Spleen (tissue), 11 donors: Measurements from ENCODE around the gene RPS6KA6. TPM values are rescaled to one million over a fixed set of nuclear protein-coding genes. Genes with fewer than 3 reads are reported as not detected.
A peak's percentile ranks its signal among the peaks of the same experiment; 100 is the strongest.

ENCODE experiments used
- DNase-seq: peaks from one replicate; pipeline ENCODE4 v3.0.0-alpha.2; 2020
- H3K27ac ChIP-seq, 8 donors: fragments of 200-600 bp; sonication (generic) in 7 of 8; 1 replicate in 4 of 8; 2 replicates in 4 of 8; pipeline versions ENCODE4 v1.5.0 to v1.8.0; 2016 to 2021; ENCODE audit warnings: inconsistent platforms in 4 of 8, mild to moderate bottlenecking in 4 of 8, moderate library complexity in 1 of 8
- H3K27me3 ChIP-seq, 7 donors: fragments of 200-600 bp; sonication (generic) in 6 of 7; replicated peaks in 1 of 7; 1 replicate in 4 of 7; 2 replicates in 3 of 7; pipeline versions ENCODE4 v1.5.0 to v1.8.0; 2016 to 2021; ENCODE audit warnings: inconsistent platforms in 3 of 7, mild to moderate bottlenecking in 1 of 7
- H3K36me3 ChIP-seq, 6 donors: fragments of 200-600 bp; sonication (generic) in 5 of 6; 1 replicate in 4 of 6; 2 replicates in 2 of 6; pipeline versions ENCODE4 v1.5.0 to v1.8.0; 2016 to 2021; ENCODE audit warnings: inconsistent platforms in 2 of 6
- H3K4me1 ChIP-seq, 6 donors: fragments of 200-600 bp; sonication (generic) in 5 of 6; 1 replicate in 3 of 6; 2 replicates in 3 of 6; pipeline versions ENCODE4 v1.5.0 to v1.8.0; 2016 to 2021; ENCODE audit warnings: inconsistent platforms in 3 of 6
- H3K4me3 ChIP-seq, 8 donors: fragments of 200-600 bp; sonication (generic) in 7 of 8; 1 replicate in 4 of 8; 2 replicates in 4 of 8; pipeline versions ENCODE4 v1.5.0 to v1.8.0; 2016 to 2021; ENCODE audit warnings: inconsistent platforms in 4 of 8, mild to moderate bottlenecking in 4 of 8, moderate library complexity in 2 of 8
- H3K9me3 ChIP-seq, 8 donors: fragments of 200-600 bp; sonication (generic) in 7 of 8; 1 replicate in 4 of 8; 2 replicates in 4 of 8; pipeline versions ENCODE4 v1.5.0 to v1.8.0; 2016 to 2021; ENCODE audit warnings: inconsistent platforms in 4 of 8
- CTCF ChIP-seq, 11 experiments: fragments of 200-600 bp in 7 of 11; fragments of 450-650 bp in 4 of 11; sonication (generic) in 4 of 11; IDR thresholded peaks in 8 of 11; conservative IDR thresholded peaks in 3 of 11; 1 replicate in 7 of 11; 2 replicates in 4 of 11; pipeline versions ENCODE4 v1.4.0 to v1.8.0; 2016 to 2021; ENCODE audit warnings: antibody characterized with exemption in 11 of 11, inconsistent platforms in 4 of 11, mild to moderate bottlenecking in 1 of 11
- POLR2A ChIP-seq, 3 donors: fragments of 450-650 bp; IDR thresholded peaks; one replicate each; pipeline ENCODE4 v1.5.1; 2017; ENCODE audit warnings: antibody characterized with exemption in 3 of 3, mild to moderate bottlenecking in 1 of 3
- POLR2AphosphoS5 ChIP-seq, 3 donors: sonication (generic); formaldehyde crosslinking; IDR thresholded peaks; one replicate each; pipeline ENCODE4 v1.5.1; 2017; ENCODE audit warnings: antibody characterized with exemption in 3 of 3
- WGBS, 5 donors: extraction: QIAGEN DNeasy Blood & Tissue Kit in 3 of 5; methylation state at CpG; one replicate each; pipeline versions ENCODE4 v1.1.5 to v1.1.7; 2013 to 2018; 5-methylcytosine and 5-hydroxymethylcytosine counted together
- intact Hi-C: fragments of 100-400 bp; cut with DNase I; formaldehyde crosslinking; loops from one replicate; pipeline ENCODE4 v1.15.0; 2023; ENCODE audit warnings: low total_unique reads
- polyA plus RNA-seq, 3 donors: library from polyadenylated mRNA; stranded (reverse); fragments of 200-250 nt; gene quantifications; one replicate each; pipeline ENCODE4 v1.2.1, GENCODE V29; 2013
- total RNA-seq, 7 donors: library from RNA; depleted of rRNA in 3 of 7; stranded (reverse); fragments of >200 nt in 3 of 7; fragmentation: NEBNext Ultra II Directional in 4 of 7; extraction: Animal tissue kit (Norgen Biotek cat#: 25700) in 4 of 7; gene quantifications; one replicate each; pipeline versions ENCODE4 v1.1.0 to v1.2.1, GENCODE V29; 2016 to 2021
- donor health status: healthy with polysubstance abuse.
- donor health status: DM: no; HTN: no; CAD: no; lungs with moderate emphysema.
- donor health status: DM: no; HTN: no; CAD: no.
- donor health status: Bipolar disorder and iron deficiency.
- donor health status: healthy.
- donor health status: DM: no; HTN: no; CAD: no.
- donor health status: DM: yes; HTN: yes; CAD: no.

The RPS6KA6 gene
- total and polyA plus RNA-seq, 10 donors, result 0.12 to 1.5 (median 1.2) TPM

- WGBS, 5 donors, result 73 to 98% (median 81%) methylated on average over 2 of the region's 2 CpGs
- no peak for TF ChIP-seq POLR2AphosphoS5 (IDR thresholded peaks at IDR 0.05)
- no peak for TF ChIP-seq CTCF (IDR thresholded peaks at IDR 0.05 in 8 of 11, conservative IDR thresholded peaks at IDR 0.05 in 3 of 11)
- no peak for TF ChIP-seq POLR2A (IDR thresholded peaks at IDR 0.05)
- intact Hi-C loops, result no loop called here
- Histone ChIP-seq H3K4me3 (no peak overlapping the region), H3K4me1 (no peaks in the 10 kb centered on the region), H3K27me3 (no peaks in the 10 kb centered on the region), H3K9me3 (peaks cover 0 to 8% (median 0%) of the 10 kb centered on the region in 8 donors), H3K27ac (no peak overlapping the region), H3K36me3 (no peaks in the 10 kb centered on the region)
- no peak for DNase-seq
Observed at GRCh38 chrX:84064814-84065213, 123.2 kb downstream of the RPS6KA6 start.

- Histone ChIP-seq H3K4me3 (no peak overlapping the region), H3K9me3 (peaks cover 0 to 8% (median 0%) of the 10 kb centered on the region in 8 donors), H3K36me3 (no peaks in the 10 kb centered on the region), H3K27me3 (no peaks in the 10 kb centered on the region), H3K27ac (no peak overlapping the region), H3K4me1 (no peaks in the 10 kb centered on the region)
- 71 to 89% (median 76%) methylated on average over 4 of the region's 4 CpGs for WGBS, 5 donors
- intact Hi-C loops, result no loop called here
- TF ChIP-seq CTCF (IDR thresholded peaks at IDR 0.05 in 8 of 11, conservative IDR thresholded peaks at IDR 0.05 in 3 of 11) (no peak), POLR2A (IDR thresholded peaks at IDR 0.05) (no peak), POLR2AphosphoS5 (IDR thresholded peaks at IDR 0.05) (no peak)
- DNase-seq, result no peak
Observed at GRCh38 chrX:84064164-84064563, 123.8 kb downstream of the RPS6KA6 start.

GRCh38 chrX:84047339-84047738, 140.7 kb downstream of the RPS6KA6 start:
- 63 to 88% (median 79%) methylated on average over 1 to 2 of the region's 2 CpGs for WGBS, 5 donors
- peak; percentile 61 for DNase-seq

GRCh38 chrX:84046403-84046984, 141.5 kb downstream of the RPS6KA6 start:
- intact Hi-C loops, result no loop called here
- WGBS, 5 donors, result 29 to 40% (median 32%) methylated on average over 6 to 7 of the region's 7 CpGs
- H3K27me3 ChIP-seq, result no peaks in the 10 kb centered on the region
- no peaks in the 10 kb centered on the region for H3K36me3 ChIP-seq
- TF ChIP-seq CTCF (IDR thresholded peaks at IDR 0.05 in 8 of 11, conservative IDR thresholded peaks at IDR 0.05 in 3 of 11) (peak in 6 of 11 experiments; percentile 28 to 60 (median 52)), POLR2A (IDR thresholded peaks at IDR 0.05) (no peak), POLR2AphosphoS5 (IDR thresholded peaks at IDR 0.05) (no peak)
- H3K27ac ChIP-seq, result no peak overlapping the region
- no peak overlapping the region for H3K4me3 ChIP-seq
- H3K9me3 ChIP-seq, result no peaks in the 10 kb centered on the region
- no peaks in the 10 kb centered on the region for H3K4me1 ChIP-seq
- no peak for DNase-seq

More at GRCh38 chrX:84047339-84047738, 140.7 kb downstream of the RPS6KA6 start:
- H3K27ac ChIP-seq, result no peak overlapping the region
- intact Hi-C loops, result no loop called here
- no peaks in the 10 kb centered on the region for H3K27me3 ChIP-seq
- TF ChIP-seq CTCF (IDR thresholded peaks at IDR 0.05 in 8 of 11, conservative IDR thresholded peaks at IDR 0.05 in 3 of 11), result no peak
- no peak for TF ChIP-seq POLR2A (IDR thresholded peaks at IDR 0.05)
- TF ChIP-seq POLR2AphosphoS5 (IDR thresholded peaks at IDR 0.05), result no peak
- no peaks in the 10 kb centered on the region for H3K4me1 ChIP-seq
- H3K9me3 ChIP-seq, result no peaks in the 10 kb centered on the region
- H3K4me3 ChIP-seq, result no peak overlapping the region
- no peaks in the 10 kb centered on the region for H3K36me3 ChIP-seq
